SK-N-MC (cell line): ENCODE results near the gene RTL9.
"Not testable (repeated sequence)": the region's sequence is repeated elsewhere in the genome, so short reads cannot be mapped to it uniquely, and the experiment has no call there.

Experiments used
- DNase-seq: peaks from one replicate; pipeline ENCODE4 v3.0.0-alpha.2; 2011; ENCODE audit warnings: low read depth, low spot score
- H3K27ac ChIP-seq: fragments of 200-600 bp; sonication (generic); 2 replicates; pipeline ENCODE4 v1.5.1; 2016; ENCODE audit warnings: mixed run types
- H3K36me3 ChIP-seq: fragments of 200-600 bp; sonication (generic); 2 replicates; pipeline ENCODE4 v1.6.1; 2017; ENCODE audit warnings: antibody characterized with exemption, low read length, mixed read lengths; ENCODE audit not compliant: insufficient read depth
- H3K4me3 ChIP-seq: fragments of 200-600 bp; sonication (generic); 2 replicates; pipeline ENCODE4 v1.5.1; 2016
- H3K9ac ChIP-seq: fragments of 200-600 bp; sonication (generic); 2 replicates; pipeline ENCODE4 v1.8.0; 2017; ENCODE audit warnings: mixed run types, mixed read lengths; ENCODE audit not compliant: insufficient read length
- H3K9me3 ChIP-seq: fragments of 200-600 bp; sonication (generic); 2 replicates; pipeline ENCODE4 v1.6.1; 2017; ENCODE audit warnings: low read depth, mild to moderate bottlenecking, antibody characterized with exemption, low read length, moderate library complexity, mixed read lengths
- EZH2 ChIP-seq: fragments of 200-600 bp; sonication (generic); IDR thresholded peaks from one replicate; pipeline ENCODE4 v1.6.1; 2017; ENCODE audit warnings: antibody characterized with exemption
- FOXP2 ChIP-seq: optimal IDR thresholded peaks from 2 replicates; pipeline ENCODE3; 2011; ENCODE audit warnings: mild to moderate bottlenecking, moderate library complexity; ENCODE audit not compliant: insufficient read depth; ENCODE audit errors: extremely low read length, control extremely low read depth
- POLR2AphosphoS5 ChIP-seq: IDR thresholded peaks from 2 replicates; pipeline ENCODE4 v1.6.1; 2012; ENCODE audit warnings: mild to moderate bottlenecking, low read depth, low read length, borderline replicate concordance

The RTL9 gene

GRCh38 chrX:110399497-110399896 is 40.8 kb downstream of the RTL9 start:
- Histone ChIP-seq H3K9ac (no peak overlapping the region), H3K27ac (no peak overlapping the region), H3K36me3 (no peaks in the 10 kb centered on the region), H3K9me3 (no peaks in the 10 kb centered on the region), H3K4me3 (no peak overlapping the region)
- TF ChIP-seq EZH2, result no peak
- no peak for TF ChIP-seq POLR2AphosphoS5
- TF ChIP-seq FOXP2, result no peak
- DNase-seq, result no peak

DNA sequence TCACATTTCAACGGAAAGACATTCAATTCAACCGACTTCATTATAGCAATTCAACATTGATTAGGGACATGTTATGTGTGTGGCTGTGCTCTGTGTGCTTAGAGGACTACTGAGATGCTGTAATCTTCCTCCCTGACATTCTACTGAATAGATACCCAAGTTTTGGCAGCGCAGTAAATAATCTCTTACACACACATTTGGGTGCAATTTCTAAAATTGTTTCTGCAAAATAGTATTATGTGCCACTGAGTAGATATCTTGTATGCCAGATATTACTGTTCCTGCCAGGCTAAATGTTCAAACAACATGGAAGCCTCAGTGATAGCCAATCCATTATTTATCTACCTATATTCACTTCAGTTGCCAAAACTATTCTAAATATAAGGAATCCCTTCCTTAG is 41.3 kb downstream of the RTL9 start:
- no peak for TF ChIP-seq EZH2
- H3K9me3 ChIP-seq, result no peaks in the 10 kb centered on the region
- H3K36me3 ChIP-seq, result no peaks in the 10 kb centered on the region
- H3K9ac ChIP-seq, result no peak overlapping the region
- no peak for DNase-seq
- H3K4me3 ChIP-seq, result no peak overlapping the region
- no peak overlapping the region for H3K27ac ChIP-seq

GRCh38 chrX:110401135-110401534 is 42.5 kb downstream of the RTL9 start:
- Histone ChIP-seq H3K4me3 (no peak overlapping the region), H3K9me3 (no peaks in the 10 kb centered on the region), H3K9ac (no peak overlapping the region), H3K27ac (no peak overlapping the region), H3K36me3 (no peaks in the 10 kb centered on the region)
- no peak for TF ChIP-seq FOXP2
- no peak for TF ChIP-seq POLR2AphosphoS5
- no peak for TF ChIP-seq EZH2
- no peak for DNase-seq

GRCh38 chrX:110402091-110402849 is 43.6 kb downstream of the RTL9 start:
- Histone ChIP-seq H3K36me3 (no peaks in the 10 kb centered on the region), H3K9me3 (no peaks in the 10 kb centered on the region), H3K27ac (no peak overlapping the region), H3K4me3 (no peak overlapping the region), H3K9ac (no peak overlapping the region)
- TF ChIP-seq FOXP2 (no peak), EZH2 (no peak), POLR2AphosphoS5 (no peak)
- DNase-seq, result no peak

- DNase-seq, result no peak
- no peak overlapping the region for H3K27ac ChIP-seq
- no peak overlapping the region for H3K4me3 ChIP-seq
- no peaks in the 10 kb centered on the region for H3K9me3 ChIP-seq
- TF ChIP-seq EZH2 (no peak), POLR2AphosphoS5 (no peak), FOXP2 (no peak)
- no peak overlapping the region for H3K9ac ChIP-seq
- H3K36me3 ChIP-seq, result no peaks in the 10 kb centered on the region
Measured at GRCh38 chrX:110402850-110403221, 44.2 kb downstream of the RTL9 start.

DNA sequence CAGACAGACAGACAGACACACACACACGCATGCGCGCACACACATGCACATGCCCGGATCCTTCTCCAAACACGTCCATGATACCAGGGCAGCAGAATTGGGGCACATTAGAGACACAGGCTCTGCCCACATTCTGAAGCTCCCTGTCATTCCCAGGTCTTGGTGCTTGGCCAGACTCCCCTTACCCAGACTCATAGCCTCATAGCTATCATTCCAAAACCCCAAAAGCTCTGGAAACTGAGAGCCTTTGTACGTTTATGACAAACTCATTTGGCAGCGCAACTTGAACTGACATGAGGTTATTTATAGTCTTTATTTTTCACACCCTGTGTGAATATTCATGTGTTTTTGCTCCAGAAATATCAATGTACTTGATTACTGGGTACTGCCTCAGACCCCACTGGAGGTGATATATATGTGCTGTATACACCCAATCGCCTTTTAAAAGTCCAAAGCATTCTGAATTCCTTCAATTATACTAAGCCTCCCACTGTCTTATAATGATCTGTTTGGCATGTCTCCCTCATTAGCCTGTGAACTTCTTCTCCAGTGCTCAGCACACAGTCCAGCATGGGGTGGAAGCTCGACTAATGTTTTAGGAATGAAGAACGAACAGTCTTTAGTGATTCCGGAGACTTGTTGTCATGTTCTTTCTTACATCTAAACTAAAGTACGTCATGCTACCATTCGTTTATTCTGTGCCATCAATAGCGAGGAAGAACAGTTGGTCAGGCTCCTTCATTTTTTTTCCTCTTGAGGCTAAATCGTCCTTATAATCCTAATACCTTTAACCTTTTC is 45.0 kb downstream of the RTL9 start:
- H3K27ac ChIP-seq, result no peak overlapping the region
- TF ChIP-seq POLR2AphosphoS5 (no peak), FOXP2 (no peak), EZH2 (no peak)

DNA sequence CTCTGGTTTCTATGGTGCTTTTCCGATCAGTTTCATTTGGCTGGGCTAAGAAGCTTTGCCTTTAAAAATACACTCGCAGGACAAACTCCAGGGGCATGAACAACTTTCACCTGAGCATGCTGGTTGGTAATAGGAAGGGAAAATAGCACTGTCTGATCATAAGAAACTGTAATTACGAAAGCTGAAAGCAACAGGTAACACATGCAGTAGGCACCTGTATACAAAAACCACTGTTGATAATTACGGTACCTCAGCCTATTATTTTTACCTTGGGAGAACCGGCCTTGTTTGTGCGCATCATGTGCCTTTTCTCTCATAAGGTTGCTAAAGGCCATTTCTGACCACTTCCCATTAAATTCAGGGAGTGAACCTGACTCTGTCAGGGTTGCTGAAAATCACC is 45.7 kb downstream of the RTL9 start:
- Histone ChIP-seq H3K9me3 (no peaks in the 10 kb centered on the region), H3K4me3 (no peak overlapping the region), H3K36me3 (no peaks in the 10 kb centered on the region), H3K27ac (no peak overlapping the region), H3K9ac (no peak overlapping the region)
- DNase-seq, result no peak
- no peak for TF ChIP-seq FOXP2
- TF ChIP-seq POLR2AphosphoS5, result no peak
- TF ChIP-seq EZH2, result no peak

More for the DNA sequence above, 45.0 kb downstream of the RTL9 start:
- no peak overlapping the region for H3K4me3 ChIP-seq
- no peaks in the 10 kb centered on the region for H3K36me3 ChIP-seq
- no peaks in the 10 kb centered on the region for H3K9me3 ChIP-seq
- no peak overlapping the region for H3K9ac ChIP-seq
- no peak for DNase-seq

DNA sequence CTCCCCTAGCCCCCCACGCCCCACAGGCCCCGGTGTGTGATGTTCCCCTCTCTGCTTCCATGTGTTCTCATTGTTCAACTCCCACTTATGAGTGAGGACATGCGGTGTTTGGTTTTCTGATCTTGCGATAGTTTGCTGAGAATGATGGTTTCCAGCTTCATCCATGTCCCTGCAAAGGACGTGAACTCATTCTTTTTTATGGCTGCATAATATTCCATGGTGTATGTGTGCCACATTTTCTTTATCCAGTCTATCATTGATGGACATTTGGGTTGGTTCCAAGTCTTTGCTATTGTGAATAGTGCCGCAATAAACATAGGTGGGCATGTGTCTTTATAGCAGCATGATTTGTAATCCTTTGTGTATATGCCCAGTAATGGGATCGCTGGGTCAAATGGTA is 47.6 kb downstream of the RTL9 start:
- H3K9ac ChIP-seq, DNase-seq, H3K9me3 ChIP-seq, H3K4me3 ChIP-seq, H3K27ac ChIP-seq, H3K36me3 ChIP-seq: not testable (repeated sequence)

DNA sequence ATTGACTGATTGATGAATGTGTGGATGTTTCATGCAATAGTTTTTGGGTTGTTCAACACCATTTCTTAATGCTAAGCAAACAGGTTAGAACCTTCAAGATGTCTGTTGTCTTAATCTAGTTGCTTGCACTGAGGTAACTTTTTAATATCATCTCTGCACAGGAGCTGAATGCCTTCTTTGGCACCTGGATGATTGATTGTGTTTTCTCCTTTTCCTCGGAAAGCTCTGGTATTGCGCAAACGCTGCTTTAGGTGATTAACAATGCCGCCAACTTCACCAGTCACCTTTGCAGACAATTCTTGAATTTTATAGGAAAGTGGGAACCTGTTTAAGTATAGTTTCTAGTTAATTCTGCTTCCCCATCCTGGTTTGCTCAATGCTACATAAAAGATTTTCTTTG is 48.2 kb downstream of the RTL9 start:
- Histone ChIP-seq H3K9ac (no peak overlapping the region), H3K36me3 (no peaks in the 10 kb centered on the region), H3K9me3 (no peaks in the 10 kb centered on the region), H3K4me3 (no peak overlapping the region), H3K27ac (no peak overlapping the region)
- TF ChIP-seq POLR2AphosphoS5 (no peak), EZH2 (no peak)
- DNase-seq, result no peak
